GM19239 (cell line): ENCODE results near the gene ALG9.
"Not testable (repeated sequence)": the region's sequence is repeated elsewhere in the genome, so short reads cannot be mapped to it uniquely, and the experiment has no call there.

Experiments
- DNase-seq: peaks from one replicate; pipeline ENCODE4 v3.0.0; 2011; ENCODE audit warnings: low spot score; ENCODE audit not compliant: insufficient read length
- FAIRE-seq: peaks from 2 replicates; lab custom pipeline; 2011; peaks lifted over from hg19 to GRCh38; lab: Jason Lieb, UNC

ALG9 gene

DNA sequence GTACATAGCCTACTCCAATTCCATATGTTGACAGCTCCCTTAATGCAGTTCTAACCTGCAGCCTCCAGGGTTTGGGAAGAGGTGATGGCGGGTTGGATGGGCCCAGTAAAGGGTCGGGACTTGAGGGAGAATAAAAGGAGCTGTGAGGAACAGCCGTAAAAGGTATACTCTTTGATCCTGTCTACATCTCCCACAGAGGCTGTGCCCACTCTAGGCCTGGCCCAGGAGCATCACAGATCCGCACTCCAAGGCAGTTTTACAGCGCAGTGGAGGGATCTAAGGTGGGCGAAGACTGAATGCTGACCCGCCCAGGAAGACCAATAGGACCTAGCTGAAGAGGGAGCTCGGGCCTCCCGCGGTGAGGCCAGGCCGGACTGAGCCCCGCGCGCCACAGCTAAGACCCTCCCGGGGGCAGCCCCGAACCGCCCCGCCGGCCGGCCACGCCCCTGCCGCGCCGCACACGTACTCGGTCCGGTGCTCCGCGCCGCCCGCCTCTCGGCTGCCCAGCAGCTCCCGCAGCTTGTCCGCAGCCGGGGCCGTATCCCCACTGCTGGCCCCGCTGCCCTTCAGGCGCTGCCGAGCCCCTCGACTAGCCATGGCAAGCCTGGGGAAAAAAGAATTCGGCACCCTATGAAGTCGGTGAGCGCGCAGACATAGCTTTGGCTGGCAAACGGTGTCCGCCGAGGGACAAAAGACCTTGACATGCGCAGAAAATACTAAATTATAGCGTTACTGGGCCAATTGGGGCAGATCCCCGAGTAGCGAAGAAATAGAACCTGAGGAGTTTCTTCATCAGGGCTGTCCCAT is at the start of gene ALG9:
ALG9 (minus strand) TSS at position 696 of the 807 bp plus-strand sequence; CDS start at position 597, 99 bp downstream.
- FAIRE-seq (peak; percentile 96), DNase-seq (peak; percentile 55)

- DNase-seq = no peak
- FAIRE-seq = no peak
Observed at GRCh38 chr11:111920908-111921307, 49.5 kb upstream of the ALG9 start.

DNA sequence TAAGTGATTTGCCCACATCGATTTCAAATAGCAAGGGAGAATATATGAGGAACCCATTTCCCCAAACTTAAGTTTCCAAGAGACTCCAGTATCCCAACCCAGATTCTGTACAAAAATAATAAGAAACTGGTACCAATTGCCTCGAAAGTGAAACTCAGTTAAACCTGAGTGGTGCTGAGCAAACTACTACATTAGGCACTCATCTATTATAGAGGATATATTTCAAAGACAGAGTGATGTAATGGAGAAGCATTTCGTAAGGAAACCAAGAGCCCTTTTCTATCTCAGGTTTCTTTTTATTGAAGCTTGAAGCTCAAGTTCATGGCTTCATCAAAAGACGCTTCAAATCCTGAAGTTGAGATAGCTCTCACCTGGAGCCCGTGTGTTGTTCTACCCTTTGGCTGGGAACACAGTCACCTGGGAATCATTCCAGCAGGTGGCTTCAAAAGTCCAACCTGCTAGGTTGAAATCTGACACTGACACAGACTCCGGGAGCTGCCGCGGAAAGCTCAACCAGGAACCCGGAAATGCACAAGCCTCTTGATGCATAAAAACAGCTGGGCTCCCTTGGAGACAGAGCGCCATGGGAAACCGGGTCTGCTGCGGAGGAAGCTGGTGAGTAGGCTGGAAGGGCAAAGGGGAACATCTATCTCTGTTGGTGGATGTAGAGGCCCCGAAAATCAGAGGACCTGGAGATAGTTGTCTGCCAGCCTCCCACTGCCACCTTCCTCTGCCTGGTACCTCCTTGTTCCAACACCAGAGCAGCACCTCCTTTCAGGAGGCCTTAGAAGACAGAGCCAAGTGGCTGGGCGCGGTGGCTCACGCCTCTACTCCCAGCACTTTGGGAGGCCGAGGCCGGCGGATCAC is 47.2 kb upstream of the ALG9 start, which contains the start of gene C11orf52:
C11orf52 (plus strand) TSS at position 524 of the 867 bp plus-strand sequence; CDS start at position 584, 60 bp downstream.
- FAIRE-seq (no peak), DNase-seq (no peak)

DNA sequence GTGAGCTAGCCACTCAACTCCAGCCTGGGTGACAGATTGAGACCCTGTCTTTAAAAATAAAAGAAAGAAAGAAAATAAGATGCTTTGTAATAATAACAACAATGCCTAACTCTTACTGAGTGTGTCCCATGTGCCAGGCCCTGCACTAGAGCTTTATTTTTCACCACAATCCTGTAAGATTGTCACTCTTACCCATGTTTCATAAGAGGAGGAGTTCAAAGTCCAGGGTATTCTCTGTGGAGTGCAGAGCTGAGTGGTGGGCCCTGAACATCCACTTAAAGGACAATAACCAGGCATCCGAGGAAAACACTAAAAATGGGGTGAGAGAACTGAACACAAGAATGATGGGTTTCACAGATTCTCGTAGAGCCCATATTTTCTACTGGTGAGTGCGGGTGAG is 46.4 kb upstream of the ALG9 start:
- DNase-seq (no peak), FAIRE-seq (no peak)

GRCh38 chr11:111917312-111917711 is 45.9 kb upstream of the ALG9 start:
- DNase-seq (no peak), FAIRE-seq (no peak)

DNA sequence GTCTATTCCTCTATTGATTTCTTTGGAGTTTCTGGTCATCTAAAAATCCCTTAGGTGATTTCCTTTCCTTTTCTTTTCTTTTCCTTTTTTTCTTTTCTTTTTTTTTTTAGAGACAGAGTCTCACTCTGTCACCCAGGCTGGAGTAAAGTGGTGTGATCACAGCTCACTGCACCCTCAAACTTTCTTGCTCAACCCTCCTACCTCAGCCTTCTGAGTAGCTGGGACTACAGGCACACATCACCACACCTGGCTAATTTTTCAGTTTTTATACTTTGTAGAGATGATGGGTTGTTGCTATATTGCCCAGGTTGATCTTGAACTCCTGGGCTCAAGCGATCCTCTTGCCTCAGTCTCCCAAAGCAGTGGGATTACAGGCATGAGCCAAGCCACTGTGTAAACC is 45.4 kb upstream of the ALG9 start:
- DNase-seq = no peak
- no peak for FAIRE-seq

- DNase-seq (no peak), FAIRE-seq (no peak)
Observed at GRCh38 chr11:111913997-111914396, 42.6 kb upstream of the ALG9 start.

DNA sequence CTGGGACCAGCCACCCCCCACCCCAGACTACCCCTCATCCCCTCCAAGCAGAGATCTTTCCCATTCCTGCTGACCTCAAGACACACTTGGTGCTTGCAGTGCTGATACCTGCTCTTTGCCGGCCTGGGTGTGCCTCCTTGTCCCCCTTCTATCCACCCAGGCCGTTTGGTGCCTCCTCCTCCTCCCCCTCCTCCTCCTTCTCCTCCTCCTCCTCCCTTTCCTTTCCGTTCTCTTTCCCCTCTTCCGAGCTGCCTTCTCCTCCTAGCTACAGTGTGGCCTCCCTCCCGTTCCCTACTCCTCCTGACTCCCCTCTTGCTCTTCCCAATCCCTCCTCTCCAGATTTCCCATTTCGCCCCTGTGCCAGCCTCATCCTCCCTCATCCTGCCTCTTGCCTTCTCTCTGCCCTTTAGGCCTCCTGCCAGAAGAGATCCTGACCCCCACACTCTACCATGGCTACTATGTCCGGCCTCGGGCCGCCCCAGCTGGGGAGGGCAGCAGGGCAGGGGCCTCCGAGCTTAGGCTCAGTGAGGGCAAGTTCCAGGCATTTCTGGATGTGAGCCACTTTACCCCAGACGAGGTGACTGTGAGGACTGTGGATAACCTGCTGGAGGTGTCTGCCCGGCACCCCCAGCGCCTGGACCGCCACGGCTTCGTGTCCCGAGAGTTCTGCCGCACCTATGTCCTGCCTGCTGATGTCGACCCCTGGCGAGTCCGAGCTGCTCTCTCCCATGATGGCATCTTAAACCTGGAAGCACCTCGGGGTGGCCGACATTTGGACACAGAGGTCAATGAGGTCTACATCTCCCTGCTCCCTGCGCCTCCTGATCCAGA is 41.9 kb upstream of the ALG9 start:
- DNase-seq (no peak), FAIRE-seq (no peak)

- FAIRE-seq (no peak), DNase-seq (no peak)
Observed at GRCh38 chr11:111912535-111912934, 41.2 kb upstream of the ALG9 start, which contains the start of gene HSPB2. TSS of gene HSPB2 (plus strand) at chr11:111912734. CDS start at chr11:111912830, 96 bp downstream.

GRCh38 chr11:111911563-111912401 is 40.4 kb upstream of the ALG9 start, which contains the start of gene CRYAB:
TSS of gene CRYAB (minus strand) at chr11:111911770. CDS start at chr11:111911724, 46 bp downstream.
- DNase-seq = no peak
- no peak for FAIRE-seq

- FAIRE-seq = no peak
- no peak for DNase-seq
Observed at GRCh38 chr11:111910676-111911562, 39.5 kb upstream of the ALG9 start.

GRCh38 chr11:111909378-111909777 is 38.0 kb upstream of the ALG9 start:
- no peak for DNase-seq
- no peak for FAIRE-seq

- FAIRE-seq (no peak), DNase-seq (no peak)
Observed at GRCh38 chr11:111908639-111909305, 37.4 kb upstream of the ALG9 start.

DNA sequence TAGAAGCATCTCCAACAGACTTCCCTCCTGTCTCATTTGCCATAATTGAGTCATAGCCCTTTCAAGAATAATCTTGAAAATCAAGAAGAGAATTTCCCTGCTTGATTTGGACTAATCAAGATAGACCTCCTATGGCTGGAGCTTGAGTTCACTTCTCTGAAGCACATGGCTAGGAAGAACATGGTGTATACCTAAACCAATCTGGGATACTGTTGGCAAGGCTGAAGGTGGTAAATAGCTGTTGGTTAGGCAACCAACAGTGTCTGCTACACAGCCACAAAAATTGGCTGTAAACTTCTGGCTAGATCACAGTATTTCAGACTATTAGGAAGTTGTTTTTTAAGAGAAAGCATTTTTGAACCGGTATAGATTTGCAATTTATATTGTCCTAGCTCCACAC is 35.3 kb upstream of the ALG9 start:
- no peak for FAIRE-seq
- DNase-seq = no peak

- DNase-seq (no peak), FAIRE-seq (no peak)
Observed at GRCh38 chr11:111905411-111905810, 34.0 kb upstream of the ALG9 start.

DNA sequence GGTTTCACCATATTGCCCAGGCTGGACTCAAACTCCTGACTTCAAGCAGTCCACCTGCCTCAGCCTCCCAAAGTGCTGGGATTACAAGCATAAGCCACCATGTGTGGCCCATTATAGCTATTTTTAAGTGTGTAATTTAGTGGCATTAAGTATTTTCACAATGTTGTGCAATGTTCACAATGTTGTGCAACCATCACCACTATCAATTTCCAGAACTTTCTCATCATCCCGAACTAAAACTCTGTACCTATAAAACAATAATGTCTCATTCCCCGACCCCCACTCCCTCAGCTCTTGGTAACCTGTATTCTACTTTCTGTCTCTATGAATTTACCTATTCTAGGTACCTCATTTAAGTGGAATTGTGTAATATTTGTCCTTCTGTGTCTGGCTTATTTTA is 15.5 kb upstream of the ALG9 start:
- DNase-seq = no peak
- FAIRE-seq = no peak

- no peak for FAIRE-seq
Observed at GRCh38 chr11:111886032-111886431, 14.7 kb upstream of the ALG9 start.

DNA sequence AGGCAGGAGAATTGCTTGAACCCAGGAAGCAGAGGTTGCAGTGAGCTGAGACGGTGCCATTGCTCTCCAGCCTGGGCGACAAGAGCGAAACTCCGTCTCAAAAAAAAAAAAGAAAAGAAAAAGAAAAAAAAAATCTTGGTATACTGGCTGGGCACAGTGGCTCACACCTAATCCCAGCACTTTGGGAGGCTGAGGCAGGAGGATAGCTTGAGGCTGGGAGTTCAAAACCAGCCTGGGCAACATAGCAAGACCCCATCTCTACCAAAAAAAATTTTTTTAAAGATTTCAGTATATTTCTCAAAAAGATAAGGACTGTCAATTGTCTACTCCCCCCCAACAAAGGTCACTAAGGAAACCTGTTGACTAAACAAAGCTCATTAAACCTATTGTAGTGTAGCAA is 13.7 kb upstream of the ALG9 start:
- DNase-seq, FAIRE-seq: not testable (repeated sequence)

More at GRCh38 chr11:111886032-111886431, 14.7 kb upstream of the ALG9 start:
- no peak for DNase-seq
